HepG2 (cell line): Measurements from ENCODE around the gene STAT5A. TPM values are rescaled to one million over a fixed set of nuclear protein-coding genes. Genes with fewer than 3 reads are reported as not detected.

Source experiments
- ADNP ChIP-seq: sonication (generic); formaldehyde crosslinking; IDR thresholded peaks from 2 replicates; pipeline ENCODE4 v1.4.0; 2020; ENCODE audit warnings: missing genetic modification reagents
- CAMTA2 ChIP-seq: sonication (generic); formaldehyde crosslinking; IDR thresholded peaks from 2 replicates; pipeline ENCODE4 v1.4.0; 2020; ENCODE audit warnings: mild to moderate bottlenecking, missing genetic modification reagents, borderline replicate concordance
- CHD2 ChIP-seq: IDR thresholded peaks from 2 replicates; pipeline ENCODE4 v1.6.1; 2011; ENCODE audit warnings: low read depth, low read length, improper control_type of control experiment
- polyA plus RNA-seq, 8 experiments: library from polyadenylated mRNA; depleted of rRNA in 3 of 8; stranded (reverse) in 7 of 8; unstranded in 1 of 8; fragments of >200 nt; fragmentation: Illumina TruSeq in 4 of 8; extraction: Trizol in 4 of 8; gene quantifications; 2 replicates each; pipeline versions ENCODE4 v1.2.1 to v1.2.3, GENCODE V29; 2011 to 2016; ENCODE audit warnings: low read depth in 4 of 8, missing spikeins in 1 of 8, mixed read lengths in 1 of 8; ENCODE audit not compliant: insufficient read depth in 1 of 8
- total RNA-seq, 5 experiments: library from RNA; depleted of rRNA; stranded (reverse); fragments of >200 nt; fragmentation: Illumina TruSeq; extraction: Trizol; gene quantifications; 2 replicates each; pipeline ENCODE4 v1.2.3, GENCODE V29; 2016; ENCODE audit warnings: low read depth in 1 of 5
- TF ChIP-seq, protein P1 (sequence below): sonication (generic); formaldehyde crosslinking; IDR thresholded peaks from 2 replicates; pipeline ENCODE4 v1.5.1; 2020; ENCODE audit warnings: mild to moderate bottlenecking, missing genetic modification reagents, borderline replicate concordance
- TF ChIP-seq, protein P2 (sequence below): sonication (generic); formaldehyde crosslinking; IDR thresholded peaks from 2 replicates; pipeline ENCODE4 v1.4.0; 2020; ENCODE audit warnings: missing genetic modification reagents

The STAT5A gene
- total and polyA plus RNA-seq, 2 of the 13 experiments (the other 11 are each of a cell fraction or from before 2014, with no cell fraction given), result 1.4 to 4.1 TPM

GRCh38 chr17:42311240-42312034 lies 23.1 kb downstream of the STAT5A start (continued):
- TF ChIP-seq, protein P1, sequence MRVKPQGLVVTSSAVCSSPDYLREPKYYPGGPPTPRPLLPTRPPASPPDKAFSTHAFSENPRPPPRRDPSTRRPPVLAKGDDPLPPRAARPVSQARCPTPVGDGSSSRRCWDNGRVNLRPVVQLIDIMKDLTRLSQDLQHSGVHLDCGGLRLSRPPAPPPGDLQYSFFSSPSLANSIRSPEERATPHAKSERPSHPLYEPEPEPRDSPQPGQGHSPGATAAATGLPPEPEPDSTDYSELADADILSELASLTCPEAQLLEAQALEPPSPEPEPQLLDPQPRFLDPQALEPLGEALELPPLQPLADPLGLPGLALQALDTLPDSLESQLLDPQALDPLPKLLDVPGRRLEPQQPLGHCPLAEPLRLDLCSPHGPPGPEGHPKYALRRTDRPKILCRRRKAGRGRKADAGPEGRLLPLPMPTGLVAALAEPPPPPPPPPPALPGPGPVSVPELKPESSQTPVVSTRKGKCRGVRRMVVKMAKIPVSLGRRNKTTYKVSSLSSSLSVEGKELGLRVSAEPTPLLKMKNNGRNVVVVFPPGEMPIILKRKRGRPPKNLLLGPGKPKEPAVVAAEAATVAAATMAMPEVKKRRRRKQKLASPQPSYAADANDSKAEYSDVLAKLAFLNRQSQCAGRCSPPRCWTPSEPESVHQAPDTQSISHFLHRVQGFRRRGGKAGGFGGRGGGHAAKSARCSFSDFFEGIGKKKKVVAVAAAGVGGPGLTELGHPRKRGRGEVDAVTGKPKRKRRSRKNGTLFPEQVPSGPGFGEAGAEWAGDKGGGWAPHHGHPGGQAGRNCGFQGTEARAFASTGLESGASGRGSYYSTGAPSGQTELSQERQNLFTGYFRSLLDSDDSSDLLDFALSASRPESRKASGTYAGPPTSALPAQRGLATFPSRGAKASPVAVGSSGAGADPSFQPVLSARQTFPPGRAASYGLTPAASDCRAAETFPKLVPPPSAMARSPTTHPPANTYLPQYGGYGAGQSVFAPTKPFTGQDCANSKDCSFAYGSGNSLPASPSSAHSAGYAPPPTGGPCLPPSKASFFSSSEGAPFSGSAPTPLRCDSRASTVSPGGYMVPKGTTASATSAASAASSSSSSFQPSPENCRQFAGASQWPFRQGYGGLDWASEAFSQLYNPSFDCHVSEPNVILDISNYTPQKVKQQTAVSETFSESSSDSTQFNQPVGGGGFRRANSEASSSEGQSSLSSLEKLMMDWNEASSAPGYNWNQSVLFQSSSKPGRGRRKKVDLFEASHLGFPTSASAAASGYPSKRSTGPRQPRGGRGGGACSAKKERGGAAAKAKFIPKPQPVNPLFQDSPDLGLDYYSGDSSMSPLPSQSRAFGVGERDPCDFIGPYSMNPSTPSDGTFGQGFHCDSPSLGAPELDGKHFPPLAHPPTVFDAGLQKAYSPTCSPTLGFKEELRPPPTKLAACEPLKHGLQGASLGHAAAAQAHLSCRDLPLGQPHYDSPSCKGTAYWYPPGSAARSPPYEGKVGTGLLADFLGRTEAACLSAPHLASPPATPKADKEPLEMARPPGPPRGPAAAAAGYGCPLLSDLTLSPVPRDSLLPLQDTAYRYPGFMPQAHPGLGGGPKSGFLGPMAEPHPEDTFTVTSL (CRISPR knock-in tag), result peak; percentile 52; the same call in 1 of the 2 replicates
- TF ChIP-seq CAMTA2 (CRISPR knock-in tag), result 0 out of 2 replicates have a peak, but pooled peaks have one; percentile 66
- TF ChIP-seq, protein P2, sequence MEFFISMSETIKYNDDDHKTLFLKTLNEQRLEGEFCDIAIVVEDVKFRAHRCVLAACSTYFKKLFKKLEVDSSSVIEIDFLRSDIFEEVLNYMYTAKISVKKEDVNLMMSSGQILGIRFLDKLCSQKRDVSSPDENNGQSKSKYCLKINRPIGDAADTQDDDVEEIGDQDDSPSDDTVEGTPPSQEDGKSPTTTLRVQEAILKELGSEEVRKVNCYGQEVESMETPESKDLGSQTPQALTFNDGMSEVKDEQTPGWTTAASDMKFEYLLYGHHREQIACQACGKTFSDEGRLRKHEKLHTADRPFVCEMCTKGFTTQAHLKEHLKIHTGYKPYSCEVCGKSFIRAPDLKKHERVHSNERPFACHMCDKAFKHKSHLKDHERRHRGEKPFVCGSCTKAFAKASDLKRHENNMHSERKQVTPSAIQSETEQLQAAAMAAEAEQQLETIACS (CRISPR knock-in tag), result peak; percentile 46; the same call in 1 of the 2 replicates
- no peak; the same call in 1 of the 2 replicates for TF ChIP-seq CHD2
- TF ChIP-seq ADNP (CRISPR knock-in tag), result no peak
- TF ChIP-seq, all 625 proteins: peak for 260
